Fibroblast of the conjunctiva (primary cell): ENCODE measurements around the gene GALK2.

ENCODE experiments used
- DNase-seq: peaks from one replicate; pipeline ENCODE4 v3.0.0-alpha.2; 2010; ENCODE audit warnings: low read depth

GALK2 gene

DNA sequence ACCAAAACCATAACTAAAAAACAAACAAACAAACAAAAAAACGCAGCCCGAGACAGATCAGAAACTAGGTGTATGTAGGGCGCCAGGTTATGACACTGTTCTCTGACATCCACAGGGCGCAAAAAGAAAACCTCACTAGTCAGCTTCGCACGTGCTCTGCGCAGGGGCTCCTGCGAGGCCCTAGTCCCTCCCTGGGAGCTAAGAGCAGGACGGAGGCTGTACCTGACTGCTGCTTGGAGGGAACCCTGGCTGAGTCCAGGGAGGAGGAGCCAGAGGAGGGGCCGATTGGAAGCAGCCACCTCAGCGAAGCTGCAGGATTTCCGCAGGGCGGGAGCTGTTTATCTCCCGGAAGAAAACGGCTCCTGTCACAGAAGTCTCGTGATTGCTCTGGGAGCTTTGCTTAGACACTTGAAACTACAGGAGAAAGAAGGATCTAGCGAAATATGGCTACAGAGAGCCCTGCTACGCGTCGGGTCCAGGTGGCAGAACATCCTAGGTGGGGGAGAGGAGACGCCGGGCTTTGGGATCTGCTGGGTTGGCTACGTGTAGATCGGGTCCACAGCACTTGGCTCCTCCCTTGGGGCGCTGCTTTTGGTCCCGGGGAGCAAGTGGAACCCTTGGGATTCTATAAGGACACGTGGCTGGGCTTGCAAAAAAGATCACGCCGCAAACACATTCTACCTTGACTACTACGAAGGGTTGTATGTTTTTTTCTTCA lies at the start of gene GALK2:
Gene GALK2, plus strand, starts transcription at position 368 of the 718 bp plus-strand sequence. Its CDS starts 76 bp downstream, at position 444.
- DNase-seq = peak; percentile 47

DNA sequence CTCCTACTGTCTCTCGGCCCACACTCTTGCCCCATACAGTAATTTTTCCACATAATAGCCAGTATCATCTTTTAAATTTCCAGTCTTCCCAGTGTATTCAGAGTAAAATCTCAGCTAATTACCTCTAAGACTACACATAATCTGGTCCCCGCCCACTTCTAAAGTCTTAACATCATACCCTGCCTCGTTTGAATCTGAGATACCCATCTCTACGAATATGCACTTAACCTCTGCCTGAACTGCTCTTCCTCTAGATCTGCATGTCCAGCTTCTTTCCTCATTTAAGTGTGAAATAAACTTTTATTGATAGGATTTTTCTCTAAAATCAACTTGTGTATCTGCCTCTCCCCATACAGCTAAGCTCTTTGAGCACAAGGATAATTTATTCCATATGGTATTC lies 49.2 kb upstream of the GALK2 start:
- DNase-seq = no peak

DNA sequence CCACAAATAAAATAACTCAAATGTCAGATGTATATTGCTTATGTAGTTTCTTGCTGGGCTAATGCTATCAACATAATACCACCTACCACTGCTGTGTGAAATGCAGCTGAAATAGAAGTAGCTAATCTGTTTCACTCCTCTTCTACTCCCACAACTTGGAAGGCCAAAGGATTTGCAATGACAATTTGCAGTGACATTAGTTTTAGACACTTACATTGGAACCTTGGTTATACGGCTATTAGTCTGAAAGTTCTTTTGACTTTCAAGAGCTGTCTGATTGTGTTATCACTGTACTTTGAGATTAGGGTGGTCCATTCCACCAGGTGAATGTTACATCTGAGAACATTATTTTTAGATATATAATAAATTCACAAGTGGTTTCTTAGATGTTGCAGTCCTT lies 48.1 kb upstream of the GALK2 start:
- DNase-seq = no peak

- DNase-seq = no peak
Observed at GRCh38 chr15:49122541-49123062, 47.4 kb upstream of the GALK2 start.

GRCh38 chr15:49124371-49124770 lies 45.7 kb upstream of the GALK2 start:
- DNase-seq = no peak

DNA sequence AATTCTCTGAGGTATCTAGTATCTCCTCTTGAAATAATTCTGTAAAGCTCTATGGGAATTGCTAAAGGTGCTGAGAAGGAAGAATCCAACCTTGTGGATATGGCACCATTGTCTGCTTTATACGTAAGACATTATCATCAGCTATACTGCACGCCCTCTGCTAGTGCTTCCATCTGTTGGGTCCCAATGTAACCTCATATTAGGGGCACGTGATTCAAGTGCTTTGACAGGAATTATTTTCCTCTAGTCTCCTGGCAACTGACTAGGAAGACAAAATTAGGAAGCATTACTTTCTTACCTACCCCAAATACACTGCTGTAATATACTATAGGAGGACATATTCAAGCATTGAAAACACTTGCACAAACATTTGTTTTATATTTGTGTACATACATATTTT lies 38.6 kb upstream of the GALK2 start:
- DNase-seq = no peak

DNA sequence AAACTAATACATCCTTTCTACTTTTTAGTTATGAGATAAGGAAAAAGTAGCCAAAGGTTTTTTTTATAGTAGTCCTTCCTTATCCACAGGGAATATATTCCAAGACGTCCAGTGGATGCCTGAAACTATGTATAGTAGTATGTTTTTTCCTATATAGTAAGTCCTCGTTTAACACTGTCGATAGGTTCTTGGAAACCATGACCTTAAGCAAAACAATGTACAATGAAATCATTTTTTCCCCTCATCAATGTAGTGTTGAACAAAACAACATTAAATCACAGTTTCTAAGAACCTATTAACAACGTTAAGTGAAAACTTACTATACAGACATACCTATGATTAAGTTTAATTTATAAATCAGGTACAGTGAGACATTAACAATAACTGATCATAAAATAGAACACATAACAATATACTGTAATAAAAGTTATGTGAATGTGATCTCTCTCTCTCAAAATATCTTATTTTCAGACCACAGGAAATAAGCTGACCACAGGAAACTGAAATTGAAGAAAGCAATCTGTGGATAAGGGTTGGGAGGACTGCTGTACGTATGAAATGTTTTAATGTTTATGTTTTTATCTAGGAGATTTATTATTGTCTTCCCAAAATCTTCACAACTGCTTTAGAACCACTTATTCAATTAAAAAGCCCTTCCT lies 35.2 kb upstream of the GALK2 start:
- no peak for DNase-seq

DNA sequence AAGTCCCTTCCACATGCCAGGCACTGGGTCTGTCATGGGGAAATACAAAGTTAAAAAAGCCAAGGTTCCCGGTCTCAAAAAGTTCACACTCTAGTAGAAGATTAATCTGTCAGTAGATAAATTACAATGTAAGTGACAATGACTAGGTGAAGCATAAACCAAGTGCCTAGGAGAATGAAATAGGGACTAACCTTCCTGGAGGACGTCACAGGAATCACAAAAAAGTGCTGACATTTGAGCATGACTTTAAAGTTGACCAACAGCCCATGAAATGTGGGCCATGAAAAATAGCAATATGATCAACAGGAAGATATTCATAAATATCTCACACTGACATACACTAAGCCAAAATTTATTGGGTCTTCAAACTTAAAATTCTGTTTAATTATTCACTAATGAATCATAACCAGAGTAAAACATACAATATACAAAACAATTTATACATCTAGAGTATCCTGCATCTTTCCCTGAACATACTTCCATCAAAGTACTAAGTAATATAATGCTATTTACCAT lies 34.6 kb upstream of the GALK2 start:
- no peak for DNase-seq

DNA sequence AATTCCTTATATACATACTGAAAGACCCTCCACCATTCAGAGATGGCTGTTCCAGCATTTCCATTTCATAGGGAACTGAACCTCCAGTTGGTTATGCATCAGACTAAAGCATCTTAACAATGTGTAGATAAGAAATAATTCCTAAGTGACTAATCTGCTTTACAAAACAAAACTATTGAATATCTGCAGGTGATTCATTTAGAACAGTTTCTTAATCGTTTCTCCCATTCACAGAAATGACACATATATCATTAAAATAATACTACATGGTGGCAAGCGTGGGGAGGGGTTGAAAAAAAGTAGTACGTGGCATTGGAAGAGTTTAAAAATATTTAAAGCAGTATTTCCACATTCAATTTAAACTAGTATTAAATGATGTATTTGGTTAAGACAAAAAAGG lies 34.1 kb upstream of the GALK2 start:
- no peak for DNase-seq

DNA sequence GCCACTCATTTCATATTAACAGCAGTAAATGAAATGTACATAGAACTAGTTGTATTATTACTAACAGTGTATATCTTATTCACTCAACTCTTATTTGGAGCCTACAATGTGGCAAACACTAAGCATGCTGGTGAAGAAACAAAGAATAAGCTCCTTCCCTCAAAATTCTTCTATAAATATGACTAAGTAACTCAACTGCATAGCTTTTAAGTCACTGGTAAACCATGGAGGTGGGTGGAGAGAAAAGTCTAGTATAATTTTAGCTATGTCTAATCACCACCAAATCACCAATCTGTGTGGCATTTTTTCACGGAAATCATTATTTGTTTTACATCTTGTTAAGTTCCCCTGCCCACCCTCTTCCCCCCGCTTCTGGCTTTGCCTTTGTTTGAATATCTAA lies 32.2 kb upstream of the GALK2 start:
- no peak for DNase-seq

DNA sequence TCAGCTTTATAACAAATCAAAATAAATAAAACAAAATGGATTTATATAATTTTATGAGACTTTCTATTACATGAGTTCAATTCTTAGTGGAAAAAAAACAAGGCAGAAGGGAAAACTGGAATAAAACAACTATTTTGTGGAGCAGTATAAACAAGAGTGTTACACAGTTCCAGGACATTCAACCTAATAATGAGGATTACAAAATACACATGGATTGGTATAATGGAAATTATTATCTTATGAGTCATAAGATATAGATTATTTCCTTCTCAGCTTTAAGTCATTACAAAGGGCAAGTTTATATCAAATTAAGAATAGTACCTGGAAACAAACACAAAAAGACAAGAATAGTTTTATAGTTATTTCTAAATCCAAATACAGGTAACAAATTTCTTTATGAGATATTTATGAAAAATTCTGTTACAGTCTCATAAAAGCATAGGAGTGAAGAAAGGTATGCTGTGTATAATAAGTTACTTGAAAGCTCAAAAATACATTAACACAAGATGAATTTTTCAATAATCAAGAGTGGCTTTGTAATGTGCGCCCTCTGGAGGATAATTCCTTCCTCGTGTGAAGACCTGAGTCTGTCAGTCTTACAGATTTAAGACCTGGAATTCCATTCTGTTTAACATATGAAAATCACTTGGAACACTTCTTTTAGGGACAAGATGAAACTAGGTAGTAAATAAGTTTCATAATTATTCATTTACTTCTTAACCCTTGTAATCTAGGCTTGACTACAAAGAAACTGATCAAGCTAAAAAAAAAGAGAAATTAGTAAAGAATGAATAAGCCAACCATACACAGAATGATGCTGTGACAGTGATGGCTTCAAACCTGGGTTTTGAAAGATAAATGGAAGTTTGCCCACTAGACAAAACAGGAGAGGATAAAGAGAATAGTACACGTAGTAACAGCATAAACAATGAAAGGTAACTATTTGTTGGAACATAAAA lies 24.1 kb upstream of the GALK2 start:
- DNase-seq = peak; percentile 51

DNA sequence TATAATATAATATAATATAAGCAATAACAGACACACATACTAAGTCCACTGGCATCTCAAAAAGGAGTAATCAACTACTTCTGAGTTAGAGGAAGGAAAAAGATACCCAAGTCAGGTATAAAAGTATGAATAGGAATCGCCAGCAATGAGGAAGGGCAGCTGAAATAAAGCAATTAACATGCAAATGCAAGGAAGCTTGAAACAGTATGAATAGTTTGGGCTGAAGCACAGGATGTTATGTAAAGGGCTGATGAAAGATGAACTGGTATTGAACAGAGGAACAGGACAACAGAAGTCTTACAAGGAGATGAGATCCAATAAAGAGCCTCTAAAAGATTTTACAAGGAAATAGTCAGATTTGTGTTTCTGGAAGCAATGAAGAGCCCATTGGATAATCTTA lies 21.7 kb upstream of the GALK2 start:
- no peak for DNase-seq

GRCh38 chr15:49148727-49149126 lies 21.3 kb upstream of the GALK2 start:
- DNase-seq = no peak

DNA sequence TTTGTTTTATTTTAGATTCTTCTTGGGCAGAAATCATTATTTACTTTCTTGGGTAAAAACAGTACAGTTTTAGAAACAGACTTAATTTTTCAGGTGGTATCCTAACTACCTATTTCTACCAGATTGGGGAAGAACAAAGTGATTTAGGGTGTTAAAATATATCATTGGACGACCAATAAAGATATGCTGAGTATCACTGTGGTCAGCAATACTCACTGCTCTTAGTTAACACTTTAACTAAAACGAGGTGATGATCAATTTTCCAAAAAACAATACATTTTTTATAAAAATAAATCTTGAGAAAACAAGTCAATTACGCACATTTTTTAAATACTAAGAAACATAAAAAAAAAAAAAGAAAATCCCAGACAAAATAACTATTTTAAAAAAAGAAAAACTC lies 18.2 kb upstream of the GALK2 start:
- DNase-seq = no peak

GRCh38 chr15:49152552-49153312 lies 17.3 kb upstream of the GALK2 start:
- DNase-seq = no peak

- no peak for DNase-seq
Observed at GRCh38 chr15:49154359-49154758, 15.7 kb upstream of the GALK2 start.

DNA sequence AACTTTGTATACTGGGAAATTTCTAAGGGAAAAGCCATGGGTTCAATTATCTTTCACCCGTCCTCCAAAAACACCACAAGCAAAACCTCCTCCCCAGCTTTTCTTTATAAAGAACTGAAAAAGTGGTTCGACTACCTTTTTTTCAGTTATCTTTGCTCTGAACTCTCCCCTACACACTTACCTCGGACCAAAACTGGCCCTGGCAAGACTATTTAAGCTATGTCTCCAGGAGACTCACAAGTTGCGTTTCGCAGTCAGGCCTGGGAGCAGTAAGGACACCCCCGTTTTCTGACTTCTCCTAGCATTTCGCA lies 15.3 kb upstream of the GALK2 start:
- no peak for DNase-seq

DNA sequence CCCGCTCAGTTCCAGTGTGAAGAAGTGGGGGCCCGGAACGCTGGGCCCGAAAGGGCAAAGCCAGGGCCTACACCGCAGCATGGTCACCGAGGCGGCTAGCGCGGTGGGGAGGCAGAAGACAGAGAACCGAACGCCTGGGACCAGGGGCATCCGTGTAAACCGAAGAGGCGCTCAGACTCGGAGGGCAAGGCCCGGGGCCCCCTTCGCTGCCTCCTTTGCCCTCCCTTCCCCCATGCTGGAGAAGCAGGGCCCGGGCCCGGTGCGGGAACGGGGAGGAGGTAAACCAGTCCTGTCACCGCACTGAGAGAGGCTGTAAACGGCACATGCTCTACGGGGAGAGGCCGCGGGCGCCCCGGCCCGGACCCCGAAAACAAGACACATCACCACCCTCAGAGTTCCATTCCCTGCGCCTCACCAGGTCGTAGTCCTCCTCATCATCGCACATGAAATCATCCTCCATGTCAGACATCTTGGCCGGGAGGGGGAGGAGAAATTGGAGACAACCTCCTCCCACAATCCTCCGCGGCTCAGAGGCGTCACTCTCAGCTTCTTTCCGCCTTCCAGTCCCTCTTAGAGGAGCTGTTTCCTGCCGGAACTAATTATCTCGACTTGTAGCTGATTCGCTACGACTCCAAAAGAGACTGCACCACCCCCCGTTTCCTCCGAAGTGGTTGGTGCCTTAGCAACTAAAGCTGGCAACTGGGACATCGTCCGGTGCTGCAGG lies 14.8 kb upstream of the GALK2 start, which contains the start of gene COPS2:
Gene COPS2, minus strand, starts transcription at position 490 of the 724 bp plus-strand sequence. Its CDS starts 21 bp downstream, at position 469.
- peak; percentile 97 for DNase-seq

GRCh38 chr15:49155834-49156627 lies 14.0 kb upstream of the GALK2 start:
- no peak for DNase-seq

DNA sequence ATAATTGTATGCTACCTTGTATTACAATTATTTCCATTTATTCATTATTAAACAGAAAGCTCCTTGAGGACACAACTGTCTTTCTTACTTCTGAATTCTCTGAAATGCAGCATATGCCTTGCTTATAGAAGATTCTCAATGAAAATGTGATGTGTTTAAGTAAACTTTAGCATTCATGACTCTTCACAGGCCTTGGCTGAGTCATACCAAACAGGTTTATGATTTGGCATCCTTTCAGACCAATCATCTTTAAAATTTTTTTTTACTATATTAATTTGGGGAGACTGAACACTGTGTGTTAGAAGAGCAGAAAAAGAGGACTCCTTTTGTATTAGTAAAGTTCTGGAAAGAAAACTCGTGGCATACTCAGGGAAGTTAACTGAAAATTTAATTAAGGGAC lies 6.4 kb upstream of the GALK2 start:
- DNase-seq = no peak
